ENCODE results near the gene SAMD5.

GRCh38 chr6:147538821-147539220, 30.3 kb downstream of the SAMD5 start:
- no peak for TF ChIP-seq CTCF (IDR thresholded peaks at IDR 0.05)
- TF ChIP-seq POLR2A (IDR thresholded peaks at IDR 0.05) = no peak
- TF ChIP-seq EP300 (IDR thresholded peaks at IDR 0.05) = no peak
